GM21515 (cell line): ENCODE data around the gene LYRM4.

Source experiments
- ATAC-seq: cut with Tn5 transposase; IDR thresholded peaks from one replicate; pipeline ENCODE4 v1.9.1; 2021; ENCODE audit not compliant: unreplicated experiment

The LYRM4 gene

GRCh38 chr6:5103250-5103649, 157.5 kb downstream of the LYRM4 start:
- no peak for ATAC-seq

- ATAC-seq = no peak
These were observed 158.3 kb downstream of the LYRM4 start for GRCh38 chr6:5102267-5102970.

GRCh38 chr6:5100806-5101205, 159.9 kb downstream of the LYRM4 start:
- no peak for ATAC-seq

GRCh38 chr6:5099537-5099936, 161.2 kb downstream of the LYRM4 start:
- no peak for ATAC-seq

GRCh38 chr6:5098501-5099270, 162.1 kb downstream of the LYRM4 start:
- ATAC-seq = no peak

GRCh38 chr6:5096482-5096881, 164.3 kb downstream of the LYRM4 start:
- no peak for ATAC-seq

GRCh38 chr6:5095236-5095635, 165.5 kb downstream of the LYRM4 start:
- ATAC-seq = peak; percentile 81

GRCh38 chr6:5094327-5094726, 166.4 kb downstream of the LYRM4 start:
- no peak for ATAC-seq

GRCh38 chr6:5093231-5094015, 167.3 kb downstream of the LYRM4 start:
- no peak for ATAC-seq

GRCh38 chr6:5091210-5092069, 169.3 kb downstream of the LYRM4 start:
- ATAC-seq = no peak

GRCh38 chr6:5090603-5091002, 170.1 kb downstream of the LYRM4 start:
- ATAC-seq = no peak

- ATAC-seq = no peak
These were observed 171.0 kb downstream of the LYRM4 start for GRCh38 chr6:5089481-5090438.

GRCh38 chr6:5088780-5089179, 172.0 kb downstream of the LYRM4 start:
- no peak for ATAC-seq

- ATAC-seq = no peak
These were observed 173.4 kb downstream of the LYRM4 start for GRCh38 chr6:5087389-5087788.

GRCh38 chr6:5086294-5086890, 174.4 kb downstream of the LYRM4 start:
- no peak for ATAC-seq

GRCh38 chr6:5085648-5086293, 175.0 kb downstream of the LYRM4 start:
- ATAC-seq = no peak

- no peak for ATAC-seq
These were observed 175.7 kb downstream of the LYRM4 start, which contains the start of gene PPP1R3G for GRCh38 chr6:5084781-5085647. Gene PPP1R3G, plus strand, starts transcription at chr6:5085341. Its CDS starts 145 bp downstream, at chr6:5085486.

- no peak for ATAC-seq
These were observed 176.4 kb downstream of the LYRM4 start for GRCh38 chr6:5084360-5084780.
